IPS-NIHi7 (cell line): ENCODE measurements around the gene FAM131A.

Source experiments
- DNase-seq: peaks from one replicate; pipeline ENCODE4 v3.0.0; 2012; ENCODE audit warnings: mixed read lengths; ENCODE audit errors: extremely low spot score

Gene FAM131A

GRCh38 chr3:184395320-184395660 lies 57.9 kb downstream of the FAM131A start:
- no peak for DNase-seq
